HCT116 (cell line): ENCODE data around the gene NUDT4.

Experiments
- EZH2phosphoT487 ChIP-seq: fragments of 200-600 bp; IDR thresholded peaks from 2 replicates; pipeline ENCODE4 v1.6.1; 2018; ENCODE audit warnings: antibody characterized with exemption, borderline replicate concordance
- POLR2AphosphoS5 ChIP-seq: IDR thresholded peaks from 2 replicates; pipeline ENCODE4 v1.6.1; 2011; ENCODE audit warnings: mild to moderate bottlenecking, low read depth, low read length, moderate library complexity
- SRF ChIP-seq: IDR thresholded peaks from 2 replicates; pipeline ENCODE4 v1.6.1; 2012; ENCODE audit warnings: low read depth

DNA sequence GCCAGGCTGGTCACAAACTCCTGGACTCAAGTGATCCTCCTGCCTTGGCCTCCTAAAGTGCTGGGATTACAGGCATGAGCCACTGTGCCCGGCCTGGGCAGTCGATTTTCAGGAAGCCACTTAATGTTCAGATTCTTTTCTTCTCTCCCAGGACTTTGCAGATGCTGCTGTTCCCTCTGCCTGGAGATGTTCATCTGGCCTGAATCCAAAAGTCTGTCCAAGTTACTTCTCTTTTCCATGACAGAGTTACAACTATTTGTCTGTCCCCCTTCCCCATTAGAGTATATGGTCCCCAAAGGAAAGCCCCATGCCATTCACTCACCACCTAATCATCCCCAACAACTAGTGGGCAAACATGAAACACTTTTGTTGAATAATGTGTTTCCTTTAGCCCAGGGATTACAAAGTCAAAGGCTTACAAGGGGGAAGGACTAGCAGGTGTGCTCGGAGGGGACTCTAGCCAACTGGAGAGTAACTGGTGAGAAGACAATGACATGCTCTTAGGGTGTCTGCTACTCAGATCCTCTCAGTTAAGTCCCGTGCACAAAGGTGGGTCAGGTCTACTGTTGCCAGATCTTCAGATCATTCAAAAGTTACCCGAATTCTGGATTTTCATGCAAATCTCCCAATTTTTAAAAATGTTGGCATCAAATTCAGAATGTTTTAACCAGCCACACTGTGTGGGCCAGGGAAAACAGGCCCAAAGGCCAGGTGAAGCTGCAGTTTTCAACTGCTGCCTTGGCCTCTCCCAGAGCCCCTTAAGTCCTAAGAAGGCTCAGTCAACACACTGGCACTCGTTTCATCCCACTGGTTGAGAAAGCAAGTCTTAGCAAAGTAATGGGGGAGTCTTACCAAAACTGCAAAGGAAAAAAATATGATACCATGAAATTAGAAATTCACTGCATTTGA is 29.6 kb downstream of the NUDT4 start:
- TF ChIP-seq EZH2phosphoT487 (no peak), POLR2AphosphoS5 (no peak), SRF (no peak)
